ENCODE measurements around the gene RHOBTB3. TPM values are rescaled to one million over a fixed set of nuclear protein-coding genes. Genes with fewer than 3 reads are reported as not detected.
A peak's percentile ranks its signal among the peaks of the same experiment; 100 is the strongest.

RHOBTB3 gene
- polyA plus RNA-seq, 2 of the 4 experiments (the other 2 are of a cell fraction) = 9.1 to 28.6 TPM

- Histone ChIP-seq H3K4me1 (no peaks in the 10 kb centered on the region), H3K4me2 (no peak overlapping the region), H3K9me3 (no peaks in the 10 kb centered on the region), H3K4me3 (no peak overlapping the region), H3K27ac (no peak overlapping the region)
- FAIRE-seq = no peak
- TF ChIP-seq CEBPB (IDR thresholded peaks at IDR 0.05) (no peak), RCOR1 (IDR thresholded peaks at IDR 0.05; ENCODE audit: low read depth, low read length) (no peak), POLR2AphosphoS2 (conservative IDR thresholded peaks at IDR 0.05; ENCODE audit: low read length) (no peak), NR3C1 (IDR thresholded peaks at IDR 0.05) (no peak), ZSCAN20 (CRISPR knock-in tag; IDR thresholded peaks at IDR 0.05) (no peak), CBX2 (IDR thresholded peaks at IDR 0.05; ENCODE audit: borderline replicate concordance, low read depth) (no peak), FOSL2 (IDR thresholded peaks at IDR 0.05) (no peak), FOSL2 (CRISPR knock-in tag; IDR thresholded peaks at IDR 0.05) (no peak), HOXB5 (CRISPR knock-in tag; IDR thresholded peaks at IDR 0.05) (no peak), EP300 (IDR thresholded peaks at IDR 0.05) (no peak), REST (IDR thresholded peaks at IDR 0.05) (no peak), NPAS2 (CRISPR knock-in tag; IDR thresholded peaks at IDR 0.05; ENCODE audit: borderline replicate concordance) (no peak), ZFP36 (IDR thresholded peaks at IDR 0.05; ENCODE audit: borderline replicate concordance, partially characterized antibody) (no peak), HOXB13 (CRISPR knock-in tag; IDR thresholded peaks at IDR 0.05; ENCODE audit: low read depth) (no peak), ATOH8 (CRISPR knock-in tag; IDR thresholded peaks at IDR 0.05; ENCODE audit: low read depth) (no peak), MAFK (IDR thresholded peaks at IDR 0.05; ENCODE audit: partially characterized antibody) (no peak), POLR2A (IDR thresholded peaks at IDR 0.05; ENCODE audit: low read length) (no peak)
- TF ChIP-seq, protein P1, sequence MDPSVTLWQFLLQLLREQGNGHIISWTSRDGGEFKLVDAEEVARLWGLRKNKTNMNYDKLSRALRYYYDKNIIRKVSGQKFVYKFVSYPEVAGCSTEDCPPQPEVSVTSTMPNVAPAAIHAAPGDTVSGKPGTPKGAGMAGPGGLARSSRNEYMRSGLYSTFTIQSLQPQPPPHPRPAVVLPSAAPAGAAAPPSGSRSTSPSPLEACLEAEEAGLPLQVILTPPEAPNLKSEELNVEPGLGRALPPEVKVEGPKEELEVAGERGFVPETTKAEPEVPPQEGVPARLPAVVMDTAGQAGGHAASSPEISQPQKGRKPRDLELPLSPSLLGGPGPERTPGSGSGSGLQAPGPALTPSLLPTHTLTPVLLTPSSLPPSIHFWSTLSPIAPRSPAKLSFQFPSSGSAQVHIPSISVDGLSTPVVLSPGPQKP (IDR thresholded peaks at IDR 0.05; ENCODE audit: low read depth, low read length) = no peak
- TF ChIP-seq, protein P2, sequence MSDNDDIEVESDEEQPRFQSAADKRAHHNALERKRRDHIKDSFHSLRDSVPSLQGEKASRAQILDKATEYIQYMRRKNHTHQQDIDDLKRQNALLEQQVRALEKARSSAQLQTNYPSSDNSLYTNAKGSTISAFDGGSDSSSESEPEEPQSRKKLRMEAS (IDR thresholded peaks at IDR 0.05) = no peak
- no peak for DNase-seq (ENCODE audit: low read depth in 1 of 2, low spot score in 1 of 2)
- CTCF ChIA-PET = interaction anchor here (0.7 to 1.1 kb wide), 2 partner anchors 9 to 45 kb away, joined by 3 read pairs; no protein-coding TSS in a partner anchor
- no peak for ATAC-seq
- POLR2A ChIA-PET = no interaction called here
Observed at GRCh38 chr5:95690333-95690732, 40.8 kb upstream of the RHOBTB3 start.

DNA sequence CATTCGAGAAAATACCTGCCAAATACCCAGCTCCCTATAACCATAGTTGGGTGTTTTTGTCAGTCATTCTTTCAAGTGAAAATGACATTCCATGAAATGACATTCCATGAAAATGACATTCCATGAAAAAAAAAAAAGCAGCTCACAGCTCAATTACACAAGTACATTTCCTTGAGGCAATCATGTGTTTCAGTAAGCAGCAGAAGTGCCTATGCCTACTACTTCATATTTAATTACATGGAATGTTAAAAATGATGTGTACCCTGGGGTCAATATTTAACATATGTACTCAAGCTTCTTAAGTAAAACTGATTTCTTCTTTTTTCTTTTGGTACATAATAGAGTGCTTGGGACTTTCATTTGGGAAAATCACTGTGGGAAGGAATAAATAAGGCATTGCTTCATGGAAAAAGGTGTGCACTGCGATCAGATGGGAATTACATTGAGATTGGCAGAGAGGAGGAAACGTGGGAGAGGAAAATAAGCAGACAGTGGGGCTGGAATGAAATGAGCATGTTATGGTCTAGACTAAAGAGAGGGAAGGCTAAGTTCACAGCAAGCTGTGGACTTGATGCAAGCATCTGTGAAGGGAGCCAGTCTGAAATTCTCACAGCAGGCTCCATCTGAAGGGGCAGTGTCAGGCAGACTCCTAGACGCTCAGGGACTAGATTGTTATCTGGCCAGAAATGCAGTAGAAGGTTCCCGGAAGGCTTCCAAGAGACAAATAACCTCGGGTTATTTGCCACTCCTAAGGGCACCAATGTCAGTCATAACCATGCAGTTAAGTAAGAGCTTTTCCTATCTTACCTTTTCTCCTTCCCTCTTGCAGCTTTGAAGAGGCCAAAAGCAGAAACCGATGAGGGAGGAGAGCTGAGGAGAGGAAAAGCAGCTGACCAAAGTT, 33.1 kb upstream of the RHOBTB3 start:
- Histone ChIP-seq H3K4me1 (peaks cover 13% of the 10 kb centered on the region), H3K4me3 (no peak overlapping the region), H3K9me3 (no peaks in the 10 kb centered on the region), H3K4me2 (peak overlapping the region; percentile 52), H3K27ac (peak overlapping the region in 1 of 2 experiments; percentile 35; a peak in 1 of 6 replicates)
- TF ChIP-seq POLR2A (IDR thresholded peaks at IDR 0.05; ENCODE audit: low read length) (no peak), TFCP2L1 (CRISPR knock-in tag; IDR thresholded peaks at IDR 0.05) (no peak), GATA3 (IDR thresholded peaks at IDR 0.05; ENCODE audit: borderline replicate concordance) (peak; percentile 60; the same call in 1 of the 2 replicates), TP53 (CRISPR knock-in tag; IDR thresholded peaks at IDR 0.05) (no peak), ZNF302 (CRISPR knock-in tag; IDR thresholded peaks at IDR 0.05) (no peak)
- TF ChIP-seq, protein P3, sequence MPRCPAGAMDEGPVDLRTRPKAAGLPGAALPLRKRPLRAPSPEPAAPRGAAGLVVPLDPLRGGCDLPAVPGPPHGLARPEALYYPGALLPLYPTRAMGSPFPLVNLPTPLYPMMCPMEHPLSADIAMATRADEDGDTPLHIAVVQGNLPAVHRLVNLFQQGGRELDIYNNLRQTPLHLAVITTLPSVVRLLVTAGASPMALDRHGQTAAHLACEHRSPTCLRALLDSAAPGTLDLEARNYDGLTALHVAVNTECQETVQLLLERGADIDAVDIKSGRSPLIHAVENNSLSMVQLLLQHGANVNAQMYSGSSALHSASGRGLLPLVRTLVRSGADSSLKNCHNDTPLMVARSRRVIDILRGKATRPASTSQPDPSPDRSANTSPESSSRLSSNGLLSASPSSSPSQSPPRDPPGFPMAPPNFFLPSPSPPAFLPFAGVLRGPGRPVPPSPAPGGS (IDR thresholded peaks at IDR 0.05) = no peak
- 36% methylated on average over 7 of the region's 7 CpGs for WGBS (ENCODE audit: missing lambda C conversion rate)
- FAIRE-seq = no peak
- ATAC-seq = peak; percentile 43 to 75; a peak in 4 of 6 replicates
- CTCF ChIA-PET = interaction anchor here (1.4 to 2.9 kb wide), 3 partner anchors 22 to 34 kb away, joined by 3 to 10 read pairs (median 4); partner anchors contain the start of gene RHOBTB3
- peak in 1 of 2 experiments; percentile 6 for DNase-seq (ENCODE audit: low read depth in 1 of 2, low spot score in 1 of 2)
- POLR2A ChIA-PET = no interaction called here

Data from A549 (cell line).